ENCODE measurements around the gene C1orf35. TPM values are rescaled to one million over a fixed set of nuclear protein-coding genes. Genes with fewer than 3 reads are reported as not detected.
A peak's percentile ranks its signal among the peaks of the same experiment; 100 is the strongest.

Gene C1orf35
- total RNA-seq, 1 donor from 2014 or later, result 20.2 TPM

DNA sequence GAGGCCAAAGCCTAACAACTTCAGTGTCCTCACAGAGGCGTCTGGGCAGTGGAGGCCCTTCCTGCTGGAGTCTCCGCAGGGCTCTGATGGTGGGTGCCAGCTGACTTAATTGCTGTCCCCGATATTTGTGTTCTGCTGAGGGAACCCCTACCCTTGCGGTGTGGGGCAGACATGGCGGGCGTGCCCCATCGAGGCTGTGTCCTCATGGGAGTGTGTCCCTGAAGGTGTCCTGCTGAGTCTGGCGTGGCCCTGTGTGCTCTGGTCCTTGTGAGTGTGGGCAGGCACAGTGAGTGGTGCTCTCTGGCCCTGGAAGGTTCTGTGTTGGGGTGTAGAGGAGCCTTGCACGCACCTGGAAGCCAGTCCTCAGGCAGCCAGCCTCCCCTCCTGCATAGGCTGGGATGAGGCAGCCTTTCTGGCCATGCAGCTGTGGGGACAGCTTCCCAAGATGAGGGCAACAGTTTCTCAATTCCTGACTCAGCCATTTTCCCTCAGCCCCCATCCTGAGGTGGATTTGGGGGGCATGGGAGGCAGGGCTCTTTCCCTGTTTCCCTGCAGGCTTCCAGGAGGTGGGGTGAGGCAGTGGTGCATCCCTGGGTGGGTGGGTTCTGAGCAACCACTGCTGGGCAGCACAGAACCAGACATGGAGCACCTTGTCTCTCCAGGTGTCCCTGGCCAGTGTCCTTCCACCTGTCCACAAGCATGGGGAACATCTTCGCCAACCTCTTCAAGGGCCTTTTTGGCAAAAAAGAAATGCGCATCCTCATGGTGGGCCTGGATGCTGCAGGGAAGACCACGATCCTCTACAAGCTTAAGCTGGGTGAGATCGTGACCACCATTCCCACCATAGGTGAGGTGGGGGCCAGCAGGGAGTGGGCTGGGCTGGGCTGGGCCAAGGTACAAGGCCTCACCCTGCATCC lies 6.5 kb downstream of the C1orf35 start:
- DNase-seq (ENCODE audit: low spot score, unreplicated experiment), result no peak
- Mint-ChIP-seq H3K4me3 (ENCODE audit: low read depth) (no peak overlapping the region), H3K4me1 (ENCODE audit: low read depth) (peaks cover 8% of the 10 kb centered on the region), H3K27ac (no peak overlapping the region), H3K9me3 (ENCODE audit: low read depth) (peaks cover 14% of the 10 kb centered on the region), H3K27me3 (no peaks in the 10 kb centered on the region), H3K36me3 (ENCODE audit: insufficient read depth) (peaks cover 34% of the 10 kb centered on the region)
- TF ChIP-seq CTCF (IDR thresholded peaks at IDR 0.05; ENCODE audit: unreplicated experiment), result no peak

- Mint-ChIP-seq H3K27ac (peak overlapping the region; percentile 92), H3K36me3 (ENCODE audit: insufficient read depth) (peaks cover 33% of the 10 kb centered on the region), H3K4me3 (ENCODE audit: low read depth) (no peak overlapping the region), H3K9me3 (ENCODE audit: low read depth) (peaks cover 14% of the 10 kb centered on the region), H3K4me1 (ENCODE audit: low read depth) (peaks cover 7% of the 10 kb centered on the region), H3K27me3 (no peaks in the 10 kb centered on the region)
- TF ChIP-seq CTCF (IDR thresholded peaks at IDR 0.05; ENCODE audit: unreplicated experiment), result no peak
- no peak for DNase-seq (ENCODE audit: low spot score, unreplicated experiment)
Measured at GRCh38 chr1:228095938-228096337, 7.2 kb downstream of the C1orf35 start.

GRCh38 chr1:228095161-228095560 lies 8.0 kb downstream of the C1orf35 start:
- no peak for DNase-seq (ENCODE audit: low spot score, unreplicated experiment)
- Mint-ChIP-seq H3K27ac (no peak overlapping the region), H3K9me3 (ENCODE audit: low read depth) (peaks cover 14% of the 10 kb centered on the region), H3K27me3 (no peaks in the 10 kb centered on the region), H3K36me3 (ENCODE audit: insufficient read depth) (peaks cover 33% of the 10 kb centered on the region), H3K4me1 (ENCODE audit: low read depth) (peaks cover 13% of the 10 kb centered on the region), H3K4me3 (ENCODE audit: low read depth) (no peak overlapping the region)
- TF ChIP-seq CTCF (IDR thresholded peaks at IDR 0.05; ENCODE audit: unreplicated experiment), result no peak

- Mint-ChIP-seq H3K27ac (no peak overlapping the region), H3K36me3 (ENCODE audit: insufficient read depth) (peaks cover 33% of the 10 kb centered on the region), H3K4me3 (ENCODE audit: low read depth) (no peak overlapping the region), H3K27me3 (no peaks in the 10 kb centered on the region), H3K9me3 (ENCODE audit: low read depth) (peaks cover 14% of the 10 kb centered on the region), H3K4me1 (ENCODE audit: low read depth) (peaks cover 14% of the 10 kb centered on the region)
- DNase-seq (ENCODE audit: low spot score, unreplicated experiment), result no peak
- TF ChIP-seq CTCF (IDR thresholded peaks at IDR 0.05; ENCODE audit: unreplicated experiment), result no peak
Measured at GRCh38 chr1:228094432-228095016, 8.6 kb downstream of the C1orf35 start.

DNA sequence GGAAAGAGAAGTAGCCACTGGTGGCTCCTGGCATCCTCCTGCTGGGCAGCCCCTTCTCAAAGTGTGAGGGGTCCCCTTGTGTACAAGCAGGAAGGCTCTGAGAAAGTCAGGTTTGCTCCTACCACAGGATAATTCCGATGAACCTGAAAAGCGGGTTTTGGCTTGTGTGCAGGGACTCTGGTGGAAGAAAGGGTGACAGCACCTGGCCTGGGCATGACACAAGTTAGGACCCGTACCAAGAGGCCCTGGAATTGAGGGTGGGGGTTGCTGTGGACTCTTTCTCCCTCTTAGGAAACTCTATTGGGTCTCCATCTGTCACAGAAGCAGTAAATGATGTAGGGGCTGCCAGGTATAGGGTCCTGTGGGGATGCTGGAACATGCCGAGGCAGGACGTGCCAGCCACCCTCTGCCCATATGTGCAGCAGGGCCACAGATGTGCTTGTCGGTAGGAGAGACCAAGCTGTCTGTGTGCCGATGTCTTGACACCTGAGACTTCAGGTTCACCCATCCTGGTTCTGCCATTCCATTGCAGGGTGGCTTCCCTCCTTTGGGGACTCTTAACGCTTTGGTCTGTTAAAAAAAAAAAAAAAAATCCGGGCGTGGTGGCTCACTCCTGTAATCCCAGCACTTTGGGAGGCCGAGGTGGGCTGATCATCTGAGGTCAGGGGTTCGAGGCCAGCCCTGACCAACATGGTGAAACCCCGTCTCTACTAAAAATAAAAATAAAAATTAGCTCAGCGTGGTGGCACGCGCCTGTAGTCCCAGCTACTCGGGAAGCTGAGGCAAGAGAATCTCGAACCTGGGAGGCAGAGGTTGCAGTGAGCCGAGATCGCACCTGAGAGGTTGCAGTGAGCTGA lies 9.8 kb downstream of the C1orf35 start:
- Mint-ChIP-seq H3K9me3 (ENCODE audit: low read depth) (peaks cover 14% of the 10 kb centered on the region), H3K27me3 (no peaks in the 10 kb centered on the region), H3K36me3 (ENCODE audit: insufficient read depth) (peaks cover 29% of the 10 kb centered on the region), H3K27ac (no peak overlapping the region), H3K4me1 (ENCODE audit: low read depth) (peaks cover 23% of the 10 kb centered on the region), H3K4me3 (ENCODE audit: low read depth) (no peak overlapping the region)
- TF ChIP-seq CTCF (IDR thresholded peaks at IDR 0.05; ENCODE audit: unreplicated experiment), result no peak
- DNase-seq (ENCODE audit: low spot score, unreplicated experiment), result no peak

All from progenitor cell of endocrine pancreas (in vitro differentiated cells).